GM23338 (cell line): ENCODE measurements around the gene PUS3. TPM values are rescaled to one million over a fixed set of nuclear protein-coding genes. Genes with fewer than 3 reads are reported as not detected.
A peak's percentile ranks its signal among the peaks of the same experiment; 100 is the strongest.

Source experiments
- ATAC-seq: fragments of 200-7000 bp; cut with Tn5 transposase; 3 replicates; pipeline ENCODE4 v1.9.1; 2020
- DNase-seq: peaks from one replicate; pipeline ENCODE4 v3.0.0-alpha.2; 2015; ENCODE audit warnings: low spot score
- H2AFZ ChIP-seq: fragments of 200-600 bp; sonication (generic); 2 replicates; pipeline ENCODE4 v1.8.0; 2016; ENCODE audit warnings: antibody characterized with exemption, mild to moderate bottlenecking, moderate library complexity
- H3F3A ChIP-seq: fragments of 200-600 bp; sonication (generic); replicated peaks from 2 replicates; pipeline ENCODE4 v1.8.0; 2017; ENCODE audit warnings: antibody characterized with exemption, mixed run types, low read depth
- H3K27ac ChIP-seq: fragments of 200-600 bp; sonication (generic); 2 replicates; pipeline ENCODE4 v1.6.1; 2016; ENCODE audit warnings: low read depth
- H3K27me3 ChIP-seq: fragments of 200-600 bp; sonication (generic); 2 replicates; pipeline ENCODE4 v1.8.0; 2016; ENCODE audit warnings: mild to moderate bottlenecking, mixed run types, moderate library complexity; ENCODE audit not compliant: insufficient read depth
- H3K36me3 ChIP-seq: fragments of 200-600 bp; sonication (generic); 2 replicates; pipeline ENCODE4 v1.8.0; 2016; ENCODE audit warnings: mild to moderate bottlenecking; ENCODE audit not compliant: insufficient read depth
- H3K4me1 ChIP-seq: fragments of 200-600 bp; sonication (generic); 2 replicates; pipeline ENCODE4 v1.8.0; 2016; ENCODE audit warnings: mild to moderate bottlenecking, moderate library complexity; ENCODE audit not compliant: insufficient read depth
- H3K4me2 ChIP-seq: fragments of 200-600 bp; sonication (generic); 2 replicates; pipeline ENCODE4 v1.7.1; 2017; ENCODE audit warnings: mixed run types
- H3K4me3 ChIP-seq: fragments of 200-600 bp; sonication (generic); 2 replicates; pipeline ENCODE4 v1.6.1; 2016; ENCODE audit warnings: mixed run types
- H3K79me2 ChIP-seq: fragments of 200-600 bp; sonication (generic); replicated peaks from 2 replicates; pipeline ENCODE4 v1.8.0; 2017; ENCODE audit warnings: mild to moderate bottlenecking; ENCODE audit not compliant: insufficient read depth
- H3K9me2 ChIP-seq: fragments of 200-600 bp; sonication (generic); 2 replicates; pipeline ENCODE4 v1.8.0; 2017; ENCODE audit not compliant: insufficient read depth
- H4K20me1 ChIP-seq: fragments of 200-600 bp; sonication (generic); replicated peaks from 2 replicates; pipeline ENCODE4 v1.8.0; 2017; ENCODE audit warnings: mild to moderate bottlenecking; ENCODE audit not compliant: insufficient read depth
- H3K27ac Mint-ChIP-seq: 2 replicates; pipeline ENCODE4 v1.8.0; 2020; ENCODE audit warnings: inconsistent platforms, mild to moderate bottlenecking, moderate library complexity, mixed read lengths
- H3K27me3 Mint-ChIP-seq: 3 replicates; pipeline ENCODE4 v1.8.0; 2022; ENCODE audit warnings: low read depth, mild to moderate bottlenecking, moderate library complexity, mixed read lengths, inconsistent platforms; ENCODE audit not compliant: insufficient read depth, poor library complexity
- H3K36me3 Mint-ChIP-seq: 3 replicates; pipeline ENCODE4 v1.8.0; 2021; ENCODE audit warnings: low read depth, mild to moderate bottlenecking, inconsistent platforms, moderate library complexity, mixed read lengths
- H3K4me1 Mint-ChIP-seq: 3 replicates; pipeline ENCODE4 v1.8.0; 2020; ENCODE audit warnings: mild to moderate bottlenecking, inconsistent platforms, mixed read lengths
- H3K4me3 Mint-ChIP-seq: 3 replicates; pipeline ENCODE4 v1.8.0; 2021; ENCODE audit warnings: moderate library complexity, mild to moderate bottlenecking, inconsistent platforms, mixed read lengths
- H3K9me3 Mint-ChIP-seq: 3 replicates; pipeline ENCODE4 v1.8.0; 2020; ENCODE audit warnings: moderate library complexity, mild to moderate bottlenecking, inconsistent platforms, mixed read lengths
- CTCF ChIP-seq, 2 experiments: fragments of 200-600 bp in 1 of 2; sonication (generic) in 1 of 2; conservative IDR thresholded peaks; 2 replicates each; pipeline versions ENCODE4 v1.5.1 to v1.6.1; 2016 to 2017; ENCODE audit warnings: antibody characterized with exemption in 2 of 2, low read depth in 2 of 2, mild to moderate bottlenecking in 2 of 2, moderate library complexity in 1 of 2
- EZH2phosphoT487 ChIP-seq: fragments of 200-600 bp; sonication (generic); IDR thresholded peaks from one replicate; pipeline ENCODE4 v1.8.1; 2018; ENCODE audit warnings: antibody characterized with exemption; ENCODE audit not compliant: unreplicated experiment
- polyA plus RNA-seq: library from polyadenylated mRNA; unstranded; fragments of >200 nt; fragmentation: Nextera tagmentation; extraction: Ambion mirVana; gene quantifications from 2 replicates; pipeline ENCODE4 v1.2.1, GENCODE V29; 2016
- total RNA-seq: library from RNA; depleted of rRNA; stranded (reverse); fragments of >200 nt; shearing (Covaris generic); gene quantifications from 2 replicates; pipeline ENCODE4 v1.2.3, GENCODE V29; 2014
- TF ChIP-seq, protein P1 (sequence below): fragments of 250-450 bp; sonication (Bioruptor Pico); IDR thresholded peaks from 2 replicates; pipeline ENCODE4 v1.5.0; 2020; ENCODE audit warnings: mild to moderate bottlenecking, moderate library complexity
- TF ChIP-seq, protein P2 (sequence below): IDR thresholded peaks from 2 replicates; pipeline ENCODE4 v1.6.1; 2016; ENCODE audit warnings: antibody characterized with exemption

PUS3 gene
- total and polyA plus RNA-seq, 2 experiments from 2014 or later = 15.8 to 24.1 TPM

DNA sequence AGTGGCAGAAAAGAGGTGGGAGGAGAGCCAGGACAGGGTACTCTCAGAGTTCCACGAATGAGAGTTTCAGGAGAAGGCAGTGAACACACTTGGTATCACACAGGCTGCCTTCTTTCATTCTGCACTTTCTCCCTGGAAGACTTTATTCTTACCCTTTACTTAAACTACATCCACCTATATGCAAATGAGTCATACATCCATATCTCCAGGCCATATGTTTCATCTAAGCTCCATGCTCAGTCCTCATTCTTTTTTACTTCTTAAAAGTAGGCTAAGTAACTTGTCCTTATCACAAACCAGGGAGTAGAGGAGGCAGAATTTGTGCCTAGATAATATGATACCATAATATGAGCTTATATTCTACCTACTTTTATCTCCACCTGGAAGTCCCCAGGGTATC is 21.7 kb downstream of the PUS3 start (continued):
- TF ChIP-seq, protein P1, sequence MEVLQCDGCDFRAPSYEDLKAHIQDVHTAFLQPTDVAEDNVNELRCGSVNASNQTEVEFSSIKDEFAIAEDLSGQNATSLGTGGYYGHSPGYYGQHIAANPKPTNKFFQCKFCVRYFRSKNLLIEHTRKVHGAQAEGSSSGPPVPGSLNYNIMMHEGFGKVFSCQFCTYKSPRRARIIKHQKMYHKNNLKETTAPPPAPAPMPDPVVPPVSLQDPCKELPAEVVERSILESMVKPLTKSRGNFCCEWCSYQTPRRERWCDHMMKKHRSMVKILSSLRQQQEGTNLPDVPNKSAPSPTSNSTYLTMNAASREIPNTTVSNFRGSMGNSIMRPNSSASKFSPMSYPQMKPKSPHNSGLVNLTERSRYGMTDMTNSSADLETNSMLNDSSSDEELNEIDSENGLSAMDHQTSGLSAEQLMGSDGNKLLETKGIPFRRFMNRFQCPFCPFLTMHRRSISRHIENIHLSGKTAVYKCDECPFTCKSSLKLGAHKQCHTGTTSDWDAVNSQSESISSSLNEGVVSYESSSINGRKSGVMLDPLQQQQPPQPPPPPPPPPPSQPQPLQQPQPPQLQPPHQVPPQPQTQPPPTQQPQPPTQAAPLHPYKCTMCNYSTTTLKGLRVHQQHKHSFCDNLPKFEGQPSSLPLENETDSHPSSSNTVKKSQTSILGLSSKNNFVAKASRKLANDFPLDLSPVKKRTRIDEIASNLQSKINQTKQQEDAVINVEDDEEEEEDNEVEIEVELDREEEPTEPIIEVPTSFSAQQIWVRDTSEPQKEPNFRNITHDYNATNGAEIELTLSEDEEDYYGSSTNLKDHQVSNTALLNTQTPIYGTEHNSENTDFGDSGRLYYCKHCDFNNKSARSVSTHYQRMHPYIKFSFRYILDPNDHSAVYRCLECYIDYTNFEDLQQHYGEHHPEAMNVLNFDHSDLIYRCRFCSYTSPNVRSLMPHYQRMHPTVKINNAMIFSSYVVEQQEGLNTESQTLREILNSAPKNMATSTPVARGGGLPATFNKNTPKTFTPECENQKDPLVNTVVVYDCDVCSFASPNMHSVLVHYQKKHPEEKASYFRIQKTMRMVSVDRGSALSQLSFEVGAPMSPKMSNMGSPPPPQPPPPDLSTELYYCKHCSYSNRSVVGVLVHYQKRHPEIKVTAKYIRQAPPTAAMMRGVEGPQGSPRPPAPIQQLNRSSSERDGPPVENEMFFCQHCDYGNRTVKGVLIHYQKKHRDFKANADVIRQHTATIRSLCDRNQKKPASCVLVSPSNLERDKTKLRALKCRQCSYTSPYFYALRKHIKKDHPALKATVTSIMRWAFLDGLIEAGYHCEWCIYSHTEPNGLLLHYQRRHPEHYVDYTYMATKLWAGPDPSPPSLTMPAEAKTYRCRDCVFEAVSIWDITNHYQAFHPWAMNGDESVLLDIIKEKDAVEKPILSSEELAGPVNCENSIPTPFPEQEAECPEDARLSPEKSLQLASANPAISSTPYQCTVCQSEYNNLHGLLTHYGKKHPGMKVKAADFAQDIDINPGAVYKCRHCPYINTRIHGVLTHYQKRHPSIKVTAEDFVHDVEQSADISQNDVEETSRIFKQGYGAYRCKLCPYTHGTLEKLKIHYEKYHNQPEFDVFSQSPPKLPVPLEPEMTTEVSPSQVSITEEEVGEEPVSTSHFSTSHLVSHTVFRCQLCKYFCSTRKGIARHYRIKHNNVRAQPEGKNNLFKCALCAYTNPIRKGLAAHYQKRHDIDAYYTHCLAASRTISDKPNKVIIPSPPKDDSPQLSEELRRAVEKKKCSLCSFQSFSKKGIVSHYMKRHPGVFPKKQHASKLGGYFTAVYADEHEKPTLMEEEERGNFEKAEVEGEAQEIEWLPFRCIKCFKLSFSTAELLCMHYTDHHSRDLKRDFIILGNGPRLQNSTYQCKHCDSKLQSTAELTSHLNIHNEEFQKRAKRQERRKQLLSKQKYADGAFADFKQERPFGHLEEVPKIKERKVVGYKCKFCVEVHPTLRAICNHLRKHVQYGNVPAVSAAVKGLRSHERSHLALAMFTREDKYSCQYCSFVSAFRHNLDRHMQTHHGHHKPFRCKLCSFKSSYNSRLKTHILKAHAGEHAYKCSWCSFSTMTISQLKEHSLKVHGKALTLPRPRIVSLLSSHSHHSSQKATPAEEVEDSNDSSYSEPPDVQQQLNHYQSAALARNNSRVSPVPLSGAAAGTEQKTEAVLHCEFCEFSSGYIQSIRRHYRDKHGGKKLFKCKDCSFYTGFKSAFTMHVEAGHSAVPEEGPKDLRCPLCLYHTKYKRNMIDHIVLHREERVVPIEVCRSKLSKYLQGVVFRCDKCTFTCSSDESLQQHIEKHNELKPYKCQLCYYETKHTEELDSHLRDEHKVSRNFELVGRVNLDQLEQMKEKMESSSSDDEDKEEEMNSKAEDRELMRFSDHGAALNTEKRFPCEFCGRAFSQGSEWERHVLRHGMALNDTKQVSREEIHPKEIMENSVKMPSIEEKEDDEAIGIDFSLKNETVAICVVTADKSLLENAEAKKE (CRISPR knock-in tag) = no peak
- no peak for TF ChIP-seq EZH2phosphoT487

GRCh38 chr11:125874556-125875124 is 28.4 kb downstream of the PUS3 start:
- TF ChIP-seq CTCF (conservative IDR thresholded peaks at IDR 0.05; ENCODE audit: low read depth in 2 of 2) = peak; percentile 89 to 99
- TF ChIP-seq, protein P2, sequence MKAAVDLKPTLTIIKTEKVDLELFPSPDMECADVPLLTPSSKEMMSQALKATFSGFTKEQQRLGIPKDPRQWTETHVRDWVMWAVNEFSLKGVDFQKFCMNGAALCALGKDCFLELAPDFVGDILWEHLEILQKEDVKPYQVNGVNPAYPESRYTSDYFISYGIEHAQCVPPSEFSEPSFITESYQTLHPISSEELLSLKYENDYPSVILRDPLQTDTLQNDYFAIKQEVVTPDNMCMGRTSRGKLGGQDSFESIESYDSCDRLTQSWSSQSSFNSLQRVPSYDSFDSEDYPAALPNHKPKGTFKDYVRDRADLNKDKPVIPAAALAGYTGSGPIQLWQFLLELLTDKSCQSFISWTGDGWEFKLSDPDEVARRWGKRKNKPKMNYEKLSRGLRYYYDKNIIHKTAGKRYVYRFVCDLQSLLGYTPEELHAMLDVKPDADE = no peak
- DNase-seq (peak; percentile 91), ATAC-seq (peak; percentile 98)
- Histone ChIP-seq H3K27me3 (no peaks in the 10 kb centered on the region), H3K36me3 (no peaks in the 10 kb centered on the region; the same call in 1 of the 2 replicates), H3K4me1 (no peaks in the 10 kb centered on the region), H3F3A (no peaks in the 10 kb centered on the region), H3K27ac (no peak overlapping the region), H3K79me2 (no peaks in the 10 kb centered on the region), H3K4me2 (no peak overlapping the region), H2AFZ (peak overlapping the region; percentile 1; the same call in 1 of the 2 replicates), H4K20me1 (no peaks in the 10 kb centered on the region), H3K4me3 (no peak overlapping the region), H3K9me2 (no peaks in the 10 kb centered on the region)
- Mint-ChIP-seq H3K27me3 (no peaks in the 10 kb centered on the region), H3K36me3 (peaks cover 10% of the 10 kb centered on the region), H3K4me1 (0 out of 3 replicates have a peak, but pooled peaks cover 2% of the 10 kb centered on the region), H3K27ac (no peak overlapping the region), H3K9me3 (peaks cover 14% of the 10 kb centered on the region; the same call in 2 of the 3 replicates), H3K4me3 (no peak overlapping the region)
